ENCODE measurements around the gene MRPL32.
"Not testable (repeated sequence)": the region's sequence is repeated elsewhere in the genome, so short reads cannot be mapped to it uniquely, and the experiment has no call there.

Gene MRPL32

GRCh38 chr7:42931834-42932651 is at the start of gene MRPL32, which contains the start of gene PSMA2:
Gene MRPL32, plus strand, starts transcription at chr7:42932376. Its CDS starts 11 bp downstream, at chr7:42932387.
Gene PSMA2, minus strand, starts transcription at chr7:42932174. Its CDS starts 16 bp downstream, at chr7:42932158.
- Mint-ChIP-seq H3K27ac (peak within 1 kb of the TSS; percentile 91 to 97 (median 94)), H3K36me3 (ENCODE audit: low read depth) (peaks cover 16% of the 10 kb centered on the region), H3K27me3 (ENCODE audit: low read depth) (no peaks in the 10 kb centered on the region), H3K4me1 (peaks cover 46% of the 10 kb centered on the region), H3K4me3 (peak within 1 kb of the TSS; percentile 94 to 99 (median 97)), H3K9me3 (no peaks in the 10 kb centered on the region)
- TF ChIP-seq CTCF (IDR thresholded peaks at IDR 0.05; ENCODE audit: unreplicated experiment in 3 of 3), result no peak

- peaks cover 9% of the 10 kb centered on the region for H3K27me3 Mint-ChIP-seq (ENCODE audit: low read depth)
- H3K9me3 Mint-ChIP-seq, result no peaks in the 10 kb centered on the region
These were observed 48.2 kb upstream of the MRPL32 start for GRCh38 chr7:42883950-42884349.

GRCh38 chr7:42885183-42885582 is 47.0 kb upstream of the MRPL32 start:
- not testable (repeated sequence) for H3K9me3 Mint-ChIP-seq; H3K36me3 Mint-ChIP-seq (ENCODE audit: low read depth); H3K4me3 Mint-ChIP-seq; H3K27me3 Mint-ChIP-seq (ENCODE audit: low read depth); H3K27ac Mint-ChIP-seq
- peaks cover 24% of the 10 kb centered on the region for H3K4me1 Mint-ChIP-seq

More at GRCh38 chr7:42883950-42884349, 48.2 kb upstream of the MRPL32 start:
- no peak for TF ChIP-seq CTCF (IDR thresholded peaks at IDR 0.05; ENCODE audit: unreplicated experiment in 3 of 3)
- H3K4me1 Mint-ChIP-seq, result peaks cover 19% of the 10 kb centered on the region
- H3K4me3 Mint-ChIP-seq, result no peak overlapping the region
- H3K27ac Mint-ChIP-seq, result peak overlapping the region in 1 of 3 experiments; percentile 69
- H3K36me3 Mint-ChIP-seq (ENCODE audit: low read depth), result no peaks in the 10 kb centered on the region

- H3K27ac Mint-ChIP-seq, result peak overlapping the region in 2 of 3 experiments; percentile 53 to 67
- H3K4me3 Mint-ChIP-seq, result peak overlapping the region; percentile 33 to 58 (median 50)
- no peaks in the 10 kb centered on the region for H3K36me3 Mint-ChIP-seq (ENCODE audit: low read depth)
- H3K9me3 Mint-ChIP-seq, result no peaks in the 10 kb centered on the region
- peaks cover 9% of the 10 kb centered on the region for H3K27me3 Mint-ChIP-seq (ENCODE audit: low read depth)
- peaks cover 24% of the 10 kb centered on the region for H3K4me1 Mint-ChIP-seq
- TF ChIP-seq CTCF (IDR thresholded peaks at IDR 0.05; ENCODE audit: unreplicated experiment in 3 of 3), result peak; percentile 28 to 38 (median 35)
These were observed 46.0 kb upstream of the MRPL32 start for GRCh38 chr7:42886129-42886528.

GRCh38 chr7:42886893-42887505 is 45.2 kb upstream of the MRPL32 start:
- Mint-ChIP-seq H3K4me3 (peak overlapping the region; percentile 71 to 90 (median 79)), H3K9me3 (no peaks in the 10 kb centered on the region), H3K4me1 (peaks cover 24% of the 10 kb centered on the region), H3K36me3 (ENCODE audit: low read depth) (no peaks in the 10 kb centered on the region), H3K27ac (peak overlapping the region; percentile 30 to 77 (median 53)), H3K27me3 (ENCODE audit: low read depth) (peaks cover 9% of the 10 kb centered on the region)
- TF ChIP-seq CTCF (IDR thresholded peaks at IDR 0.05; ENCODE audit: unreplicated experiment in 3 of 3), result no peak
